GM18907 (cell line): ENCODE measurements around the gene TARS1.

Experiments
- ATAC-seq: cut with Tn5 transposase; IDR thresholded peaks from one replicate; pipeline ENCODE4 v1.9.1; 2021; ENCODE audit warnings: mild to moderate bottlenecking, moderate library complexity; ENCODE audit not compliant: unreplicated experiment

Gene TARS1

DNA sequence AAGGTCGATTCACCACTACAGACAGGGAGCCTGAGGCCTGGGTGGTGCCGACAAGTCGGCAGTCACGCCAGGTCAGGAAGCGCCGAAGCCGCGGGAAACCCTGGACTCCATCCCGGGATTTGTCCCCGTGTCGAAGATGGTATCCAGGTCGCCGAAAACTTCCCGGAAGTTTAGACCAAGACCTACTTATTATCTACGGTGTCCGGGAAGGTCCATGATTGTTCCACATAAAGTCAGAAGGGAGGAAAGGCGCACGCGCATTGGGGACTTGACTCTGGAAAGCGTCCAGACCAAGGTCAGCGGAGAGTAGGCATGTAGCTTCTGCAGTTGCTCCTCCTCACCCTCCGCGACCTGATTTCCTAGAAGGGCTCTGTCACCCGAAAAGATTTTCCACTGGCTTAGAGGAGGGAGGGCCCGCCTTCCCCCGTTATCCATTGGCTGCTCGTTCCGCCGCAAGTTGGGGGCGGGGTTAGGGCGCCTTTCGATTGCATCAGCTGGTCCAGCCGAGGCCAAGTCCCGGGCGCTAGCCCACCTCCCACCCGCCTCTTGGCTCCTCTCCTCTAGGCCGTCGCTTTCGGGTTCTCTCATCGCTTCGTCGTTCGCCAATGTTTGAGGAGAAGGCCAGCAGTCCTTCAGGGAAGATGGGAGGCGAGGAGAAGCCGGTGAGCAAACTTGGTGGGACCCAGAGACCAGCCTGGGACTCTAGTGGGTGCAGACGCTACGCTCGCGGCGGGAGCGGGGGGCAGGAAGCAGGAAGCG, at the start of gene TARS1:
Gene TARS1 (plus strand): TSS at position 484 of the 759 bp plus-strand sequence. CDS start 122 bp downstream, at position 606.
- ATAC-seq = peak; percentile 96

DNA sequence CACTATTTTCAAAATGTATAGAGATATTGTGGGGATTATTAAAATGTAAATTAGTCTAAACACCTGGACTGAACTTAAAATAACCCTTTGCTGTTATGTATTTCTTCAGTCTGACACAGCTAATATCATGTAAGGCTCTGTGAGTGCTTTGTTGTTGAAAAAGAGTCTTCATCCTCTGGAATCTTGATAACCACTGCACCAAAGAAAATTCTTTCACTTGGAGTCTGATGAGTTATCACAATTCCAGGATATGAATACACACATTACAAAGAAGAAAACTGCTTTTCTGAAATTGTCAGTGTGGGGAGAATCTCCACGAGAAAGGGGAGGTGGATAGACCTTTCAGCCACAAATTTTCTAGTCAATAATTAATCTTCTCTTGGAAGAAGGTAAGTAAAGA, 42.3 kb upstream of the TARS1 start:
- no peak for ATAC-seq

DNA sequence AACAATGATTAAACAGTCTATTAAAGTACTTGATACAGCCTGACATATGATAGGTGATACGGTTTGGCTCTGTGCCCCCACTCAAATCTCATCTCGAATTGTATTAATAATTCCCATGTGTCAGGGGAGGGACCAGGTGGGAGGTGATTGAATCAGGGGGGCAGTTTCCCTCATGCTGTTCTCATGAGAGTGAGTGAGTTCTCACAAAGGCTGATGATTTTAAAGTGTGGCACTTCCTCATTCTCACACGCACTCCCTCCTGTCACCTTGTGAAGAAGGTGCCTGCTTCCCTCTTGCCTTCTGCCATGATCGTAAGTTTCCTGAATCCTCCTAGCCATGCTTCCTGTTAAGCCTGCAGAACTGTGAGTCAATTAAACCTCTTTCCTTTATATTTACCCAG, 40.1 kb upstream of the TARS1 start:
- ATAC-seq = no peak

DNA sequence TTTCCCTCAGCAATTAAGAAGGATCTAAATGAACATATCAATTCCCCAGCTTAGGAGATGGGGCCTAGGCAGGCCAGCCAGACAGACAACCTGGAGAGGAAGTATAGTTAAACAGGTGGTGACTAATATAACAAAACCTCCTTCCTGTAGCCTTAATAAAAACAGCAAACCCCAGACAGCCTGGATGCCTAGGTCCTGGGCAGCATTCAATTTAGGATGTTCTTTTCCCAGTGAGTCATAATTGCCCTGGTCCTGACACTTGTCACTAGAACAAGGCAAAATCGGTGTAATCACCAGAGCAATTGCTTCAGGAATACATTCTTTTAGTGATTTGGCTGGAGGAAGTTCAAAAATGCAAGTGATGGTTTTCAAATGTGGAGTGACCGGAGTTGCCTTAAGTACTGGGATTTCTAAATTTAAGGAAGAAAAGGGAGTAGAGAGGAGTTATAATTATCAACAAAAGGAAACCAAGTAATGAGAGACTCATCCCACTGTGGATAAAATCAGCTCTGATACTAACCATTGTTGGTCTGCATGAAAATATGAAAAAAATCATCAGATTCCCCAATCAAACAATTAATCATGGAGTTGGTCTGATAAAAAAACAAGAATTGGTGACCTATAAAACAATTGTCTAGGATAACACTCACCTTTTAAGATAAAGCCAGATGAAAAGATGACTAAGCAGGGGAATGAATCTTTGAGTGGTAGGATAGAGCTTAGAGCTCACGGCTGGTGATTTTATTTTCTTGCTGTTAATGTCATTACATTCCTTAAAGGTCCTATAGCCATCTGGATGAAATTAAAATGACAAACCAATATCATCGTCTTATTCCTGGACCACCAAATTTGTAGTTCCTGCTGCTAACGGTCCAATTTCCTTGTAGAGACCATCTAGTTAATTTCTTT, 39.0 kb upstream of the TARS1 start:
- no peak for ATAC-seq

DNA sequence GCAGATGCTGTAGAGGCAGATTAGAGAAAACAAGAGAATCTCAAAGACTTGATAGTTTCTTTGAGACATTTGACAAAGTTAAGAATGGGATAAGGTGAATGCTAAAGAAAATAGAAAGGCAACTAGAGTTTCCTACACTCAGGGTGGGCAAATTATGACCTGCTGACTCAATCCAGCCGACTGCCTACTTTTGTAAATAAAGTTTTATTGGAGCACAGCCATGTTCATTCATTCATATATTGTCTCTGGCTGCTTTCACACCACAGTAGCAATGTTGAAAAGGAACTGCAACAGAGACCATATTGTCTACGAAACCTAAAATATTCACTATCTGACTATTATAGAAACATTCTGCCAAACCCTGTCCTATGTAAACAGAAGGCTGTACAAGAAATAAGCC, 37.6 kb upstream of the TARS1 start:
- no peak for ATAC-seq

DNA sequence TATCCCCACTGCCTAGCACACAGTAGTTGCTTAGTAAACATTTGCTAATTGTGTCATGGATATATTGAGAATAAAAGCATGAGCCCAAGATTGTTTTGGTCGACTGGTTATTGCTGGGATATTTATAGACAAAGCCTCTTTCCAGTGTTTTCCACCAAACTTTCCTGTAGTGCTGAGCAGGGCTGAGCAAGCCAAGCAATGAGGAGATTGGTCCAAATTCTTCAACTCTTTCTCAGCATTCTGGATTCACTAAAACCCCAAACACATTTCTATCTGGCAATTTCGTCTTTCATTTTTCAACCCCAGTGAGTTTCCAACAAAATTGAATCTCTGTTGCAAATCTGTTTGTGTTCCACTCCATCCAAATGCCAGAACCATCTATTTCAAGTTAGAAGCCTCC, 31.9 kb upstream of the TARS1 start:
- ATAC-seq = no peak

DNA sequence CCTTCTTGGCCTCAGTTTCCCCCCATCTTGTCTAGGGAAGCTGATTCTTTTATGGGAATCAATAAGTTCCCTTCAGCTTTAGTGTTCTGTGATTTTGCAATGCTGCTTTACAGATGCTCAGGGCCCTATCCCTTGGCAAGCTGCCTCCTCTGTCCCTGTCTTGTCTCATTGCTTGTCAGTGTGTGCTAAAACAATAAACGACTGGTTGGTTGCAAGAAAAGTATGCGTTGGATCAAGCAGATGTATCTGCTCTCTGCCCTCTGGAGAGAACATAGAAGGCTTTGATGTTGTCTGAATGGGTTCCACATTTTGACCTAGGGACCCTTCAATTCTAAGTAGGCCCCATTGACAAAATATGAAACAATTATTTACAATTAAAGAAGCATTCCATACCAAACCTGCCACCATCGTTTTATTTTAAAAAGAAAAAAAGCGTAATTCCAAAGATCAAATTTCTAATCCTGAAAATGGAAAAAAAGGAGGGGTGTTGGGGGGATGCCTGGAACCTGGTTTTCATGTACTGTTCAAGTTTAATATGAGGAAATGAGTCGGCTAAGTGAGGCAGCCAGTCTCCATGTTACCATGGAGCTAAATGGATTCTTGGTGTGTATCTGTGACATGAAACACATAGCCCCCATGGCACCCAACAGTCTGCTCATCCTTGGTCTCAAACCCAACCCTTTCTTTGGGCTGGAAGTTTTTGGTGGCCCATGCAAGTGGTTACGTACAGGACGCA, 31.2 kb upstream of the TARS1 start:
- no peak for ATAC-seq

DNA sequence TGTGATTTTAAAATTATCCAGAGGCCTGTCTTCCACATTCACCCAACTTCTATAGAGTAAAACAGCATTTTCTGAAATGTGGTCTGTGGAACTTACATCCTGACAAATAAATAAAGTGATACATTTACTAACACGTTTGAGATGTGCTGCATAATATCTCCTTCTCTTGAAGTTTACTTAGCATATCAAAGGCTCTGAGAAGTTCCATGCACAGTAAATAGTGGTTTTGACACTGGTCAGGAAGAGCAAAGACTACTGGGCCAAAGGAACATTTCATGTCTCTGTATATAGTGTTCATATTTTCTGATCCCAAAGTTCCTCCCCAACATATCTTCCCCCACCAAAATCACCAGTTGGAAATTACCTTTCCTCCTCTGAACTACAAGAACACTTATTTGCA, 30.5 kb upstream of the TARS1 start:
- ATAC-seq = no peak

DNA sequence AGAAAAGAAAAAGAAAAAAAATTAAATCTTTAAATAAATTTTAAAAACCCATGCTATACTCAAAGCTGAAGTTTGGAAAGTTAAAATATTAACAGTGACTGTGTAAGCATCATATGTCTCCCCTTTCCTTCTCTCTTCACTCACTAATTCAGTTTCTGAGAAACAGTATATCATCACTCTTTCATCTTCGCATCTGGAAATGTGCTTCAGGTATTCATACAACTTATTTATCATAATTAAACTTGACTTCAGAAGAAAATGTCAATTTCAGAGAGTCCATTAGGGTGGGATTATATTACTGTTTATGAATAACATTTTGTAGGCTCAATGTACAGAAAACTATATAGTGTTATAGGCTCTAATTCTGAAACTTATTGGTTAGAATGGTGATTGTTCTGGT, 29.3 kb upstream of the TARS1 start:
- no peak for ATAC-seq

DNA sequence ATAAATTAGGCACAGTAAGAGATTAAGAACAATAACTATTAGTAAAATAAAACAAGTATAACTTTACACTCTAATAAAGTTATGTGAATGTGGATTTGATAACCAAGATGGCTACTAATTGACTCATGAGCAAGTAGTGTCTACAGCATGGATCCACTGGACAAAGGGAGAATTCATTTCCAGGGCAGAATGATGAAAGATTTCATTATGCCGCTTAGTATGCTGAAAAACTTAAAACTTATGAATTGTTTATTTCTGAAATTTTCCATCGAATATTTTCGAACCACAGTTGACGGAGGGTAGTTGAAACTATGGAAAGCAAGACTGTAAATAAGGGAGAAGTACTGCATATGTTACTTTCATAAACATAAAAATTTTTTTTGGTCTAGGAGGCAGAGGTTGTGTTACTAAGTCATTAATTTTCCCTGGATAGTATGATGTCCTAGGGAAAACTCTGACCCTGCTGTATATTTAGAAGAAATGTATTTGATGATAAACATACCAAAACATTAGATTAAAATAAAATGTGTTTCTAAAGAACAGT, 24.9 kb upstream of the TARS1 start:
- ATAC-seq = no peak

DNA sequence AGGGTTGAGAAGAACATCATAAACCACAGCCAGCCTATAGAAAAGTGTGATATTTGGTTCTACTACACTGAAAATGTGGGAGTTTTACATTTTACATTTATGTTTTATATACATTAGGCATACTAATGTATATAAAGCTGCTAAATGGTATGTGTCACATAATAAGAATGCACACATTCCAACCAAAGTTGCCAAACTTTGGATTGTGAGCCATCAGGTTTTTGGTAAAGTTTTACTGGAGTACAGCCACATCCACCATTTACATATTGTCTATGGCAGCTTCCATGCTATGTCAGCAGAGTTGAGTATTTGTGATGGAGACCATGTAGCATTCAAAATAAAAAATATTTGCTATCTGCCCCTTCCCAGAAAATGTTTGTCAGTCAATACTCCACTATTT, 23.1 kb upstream of the TARS1 start:
- ATAC-seq = no peak

DNA sequence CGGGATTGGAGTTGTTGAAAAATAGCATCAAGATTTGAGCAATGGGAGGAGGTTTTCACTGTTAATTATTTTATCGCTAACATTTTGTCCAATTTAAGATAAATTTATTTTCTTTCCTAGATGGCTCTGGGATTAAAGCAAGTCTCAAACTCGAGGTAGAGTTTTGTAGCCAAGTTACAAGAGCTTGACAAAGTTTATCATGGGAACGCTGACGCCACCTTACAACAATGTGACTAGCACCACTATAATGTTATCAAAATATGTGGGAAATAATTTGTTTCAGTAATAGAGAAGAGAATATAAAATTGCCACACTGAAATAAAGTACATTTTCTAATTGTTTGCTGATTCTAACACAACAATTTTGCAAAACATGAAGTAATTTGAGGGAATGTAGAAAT, 19.8 kb upstream of the TARS1 start:
- no peak for ATAC-seq

DNA sequence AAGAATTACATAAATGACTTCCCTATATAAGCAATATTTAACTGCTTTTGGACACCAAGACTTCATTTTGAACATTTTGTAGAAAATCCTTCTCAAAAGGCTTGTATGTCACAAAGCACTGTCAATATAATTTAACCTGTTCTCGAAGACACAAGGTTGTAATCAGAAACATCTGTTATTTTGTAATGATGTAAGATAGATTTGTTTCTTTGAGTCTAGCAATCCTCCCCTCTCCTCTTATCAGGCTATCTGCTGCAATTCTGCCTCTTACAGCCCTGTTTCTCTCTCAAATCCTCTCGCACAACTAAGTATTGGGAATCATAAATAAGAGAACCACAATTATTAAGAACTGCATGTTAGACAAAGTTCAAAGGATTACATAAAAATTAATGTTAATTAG, 18.6 kb upstream of the TARS1 start:
- ATAC-seq = no peak

DNA sequence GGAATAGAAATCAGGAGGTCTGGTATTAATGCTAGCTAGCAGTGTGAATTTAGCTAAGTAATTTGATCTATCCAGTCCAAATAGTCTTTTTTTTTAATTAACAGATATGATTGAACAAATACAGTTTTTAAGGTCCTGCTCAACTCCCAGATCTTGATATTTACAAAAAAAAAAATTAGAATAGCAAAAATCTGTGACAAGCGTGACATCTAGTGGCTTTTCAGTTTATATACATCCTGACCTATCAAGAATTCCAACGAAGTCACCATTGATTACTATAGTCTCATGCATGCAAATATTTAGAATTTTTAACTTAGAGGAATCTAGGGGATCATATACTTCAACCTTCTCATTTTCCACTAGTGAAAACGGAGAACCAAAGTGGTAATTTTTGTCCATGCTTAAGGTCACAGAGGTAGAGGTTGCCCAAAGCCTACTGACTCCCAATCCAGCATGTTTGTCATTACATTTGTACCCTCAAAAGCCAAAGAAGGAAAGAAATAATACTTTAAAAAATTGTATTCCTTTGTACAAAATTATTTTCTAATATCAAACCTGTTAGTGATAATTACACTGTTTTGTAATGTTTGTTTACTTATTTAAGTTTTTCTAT, 17.6 kb upstream of the TARS1 start:
- no peak for ATAC-seq

DNA sequence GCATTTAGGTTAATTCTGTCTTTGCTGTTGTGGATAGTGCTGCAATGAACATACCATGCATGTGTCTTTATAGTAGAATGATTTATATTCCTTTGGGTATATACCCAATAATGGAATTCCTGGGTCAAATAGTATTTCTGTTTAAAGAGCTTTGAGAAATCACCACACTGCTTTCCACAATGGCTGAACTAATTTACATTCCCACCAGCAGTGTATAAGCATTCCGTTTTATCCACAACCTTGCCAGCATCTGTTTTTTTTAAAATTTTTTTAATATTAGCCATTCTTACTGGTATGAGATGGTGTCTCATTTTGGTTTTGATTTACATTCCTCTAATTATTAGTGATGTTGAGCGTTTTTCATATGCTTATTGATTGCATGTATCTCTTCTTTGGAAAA, 15.5 kb upstream of the TARS1 start:
- no peak for ATAC-seq

DNA sequence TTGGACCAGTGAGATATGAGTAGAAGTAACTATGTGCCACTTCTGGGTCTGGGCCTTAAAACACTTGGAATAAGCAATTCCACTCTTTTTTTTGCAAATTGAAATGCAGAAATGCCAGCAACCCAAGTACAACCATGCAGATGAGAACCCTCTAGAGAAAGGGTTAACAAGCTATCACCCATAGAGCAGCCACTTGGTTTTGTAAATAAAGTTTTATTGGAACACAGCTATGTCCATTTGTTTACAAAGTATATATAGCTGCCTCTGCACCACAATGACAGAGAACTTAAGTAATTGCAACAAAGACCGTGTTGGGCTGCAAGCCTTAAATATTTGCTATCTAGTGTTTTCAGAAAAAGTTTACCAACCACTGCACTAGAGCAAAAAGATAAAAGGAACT, 9.8 kb upstream of the TARS1 start:
- ATAC-seq = no peak

DNA sequence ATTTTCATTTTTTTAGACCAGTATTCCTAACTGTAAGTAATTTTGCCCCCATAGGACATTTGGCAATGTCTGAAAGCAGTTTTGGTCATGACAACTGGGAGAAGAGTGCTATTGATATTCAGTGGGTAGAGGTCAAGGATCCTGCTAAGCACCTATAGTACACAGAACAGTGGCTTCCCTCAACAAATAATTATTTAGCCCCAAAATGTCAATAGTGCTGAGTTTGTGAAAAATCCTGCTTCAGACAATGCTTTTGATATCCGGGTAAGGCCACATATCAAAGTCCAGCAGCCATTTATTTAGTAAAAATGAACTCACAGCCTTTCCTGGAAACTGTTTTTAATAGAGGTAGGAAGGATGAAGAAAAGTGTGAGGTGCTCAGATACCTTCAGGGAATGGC, 8.1 kb upstream of the TARS1 start:
- no peak for ATAC-seq

DNA sequence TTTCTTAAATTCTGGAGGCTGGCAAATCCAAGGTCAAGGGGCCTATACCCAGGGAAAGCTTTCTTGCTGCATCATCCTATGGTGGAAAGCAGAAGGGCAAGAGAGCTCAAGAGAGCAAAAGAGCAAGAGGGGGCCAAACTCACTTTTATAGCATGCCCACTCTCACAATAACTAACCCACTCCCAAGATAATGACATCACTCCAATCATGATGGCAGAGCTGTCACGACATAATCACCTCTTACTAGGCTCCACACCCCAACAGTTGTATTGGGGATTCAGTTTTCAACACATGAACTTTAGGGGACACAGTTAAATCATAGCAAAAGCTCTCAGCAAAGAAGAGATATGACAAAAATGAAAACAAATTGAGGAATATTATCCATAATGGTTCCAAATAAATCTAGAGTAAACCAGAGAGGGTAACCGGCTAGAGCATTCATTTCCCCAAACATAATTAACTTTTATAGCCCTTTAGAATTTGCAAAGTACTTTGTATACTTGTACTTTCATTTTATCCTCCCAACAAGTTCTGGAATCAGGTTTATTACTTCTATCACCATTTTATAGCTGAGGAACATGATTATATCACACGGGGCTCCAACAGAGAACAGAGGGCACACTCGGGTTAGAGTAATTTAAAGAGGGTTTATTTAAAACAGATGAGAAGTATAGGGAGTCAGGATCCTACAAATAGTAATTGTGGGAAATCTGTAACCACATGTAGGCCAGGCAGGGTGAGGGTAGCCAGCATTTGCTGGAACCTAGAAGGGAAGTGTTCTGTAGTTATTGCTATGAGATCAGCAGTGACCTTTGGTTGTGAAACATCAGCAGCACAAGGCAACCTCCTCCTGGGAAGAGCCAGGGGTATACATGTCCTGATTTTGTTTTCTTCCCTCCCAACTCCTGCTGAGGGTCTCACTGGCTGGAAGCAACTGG, 7.2 kb upstream of the TARS1 start:
- ATAC-seq = no peak

DNA sequence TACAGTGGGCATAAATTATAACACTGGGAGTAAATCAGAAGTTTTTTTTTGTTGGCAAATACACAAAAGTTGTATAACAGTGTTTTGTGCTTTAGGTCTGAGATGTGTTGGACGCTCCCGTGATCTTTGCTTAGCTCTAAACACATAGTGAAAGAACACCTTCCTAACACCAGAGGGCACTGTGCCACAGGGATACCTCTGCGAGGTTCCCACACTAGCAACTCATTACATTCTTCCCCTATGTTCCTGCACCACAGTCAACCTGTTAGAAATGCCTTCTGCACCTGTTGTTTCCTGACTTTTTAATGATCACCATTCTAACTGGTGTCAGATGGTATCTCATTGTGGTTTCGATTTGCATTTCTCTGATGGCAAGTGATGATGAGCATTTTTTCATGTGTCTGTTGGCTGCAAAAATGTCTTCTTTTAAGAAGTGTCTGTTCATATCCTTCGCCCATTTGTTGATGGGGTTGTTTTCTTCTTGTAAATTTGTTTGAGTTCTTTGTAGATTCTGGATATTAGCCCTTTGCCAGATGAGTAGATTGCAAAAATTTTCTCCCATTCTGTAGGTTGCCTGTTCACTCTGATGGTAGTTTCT, 4.8 kb upstream of the TARS1 start:
- ATAC-seq = peak; percentile 68
